ENCODE results near the gene CUL4A. TPM values are rescaled to one million over a fixed set of nuclear protein-coding genes. Genes with fewer than 3 reads are reported as not detected.

Gene CUL4A
- total and polyA plus RNA-seq, 2 experiments from 2014 or later = 67.5 to 195 TPM

DNA sequence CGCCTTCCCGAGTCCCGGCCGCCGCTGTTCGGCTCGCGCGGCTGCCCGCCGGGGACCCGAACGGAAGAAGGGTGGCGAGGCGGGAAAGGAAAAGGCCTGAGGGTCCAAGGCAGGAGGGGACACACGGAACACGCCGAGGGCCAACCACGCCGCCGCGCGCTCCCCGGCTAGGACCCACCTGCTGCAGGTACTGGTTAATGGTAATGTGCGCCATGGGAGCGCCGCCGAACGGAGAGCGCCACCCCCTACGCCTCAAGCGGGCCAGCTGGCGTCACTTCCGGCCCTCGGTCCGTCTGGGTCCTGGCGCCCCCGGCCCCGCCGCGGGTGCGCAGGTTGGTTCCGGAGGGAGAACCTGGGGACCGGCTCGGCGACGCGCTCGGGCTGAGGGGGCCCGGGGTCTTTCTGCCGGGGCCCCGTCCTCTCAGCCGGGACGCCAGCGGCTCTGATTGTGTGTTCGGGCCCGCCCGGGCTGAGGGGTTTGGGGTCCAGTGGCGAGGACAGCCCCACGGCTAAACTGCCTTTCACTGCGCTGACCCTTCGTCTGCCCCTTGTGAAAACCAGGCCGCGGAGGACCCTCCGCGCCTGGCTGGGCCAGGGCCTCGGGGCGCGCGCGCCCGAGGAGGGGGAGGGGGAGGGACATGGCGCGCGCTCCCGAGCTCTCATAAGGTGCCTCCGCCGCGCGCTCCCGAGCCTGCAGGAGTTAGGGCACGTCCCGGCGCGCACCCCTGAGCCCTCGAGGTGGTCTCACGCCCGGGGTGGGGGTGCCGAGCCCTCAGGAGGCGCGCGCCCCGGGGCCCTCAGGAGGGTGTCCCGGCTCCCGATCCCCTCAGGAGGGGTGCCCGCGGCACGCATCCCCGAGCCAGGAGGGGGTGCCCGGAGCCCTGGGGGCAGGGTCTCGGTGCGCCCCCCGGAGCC, 735 bp upstream of the CUL4A start, which contains the start of gene PCID2 (continued):
- TF ChIP-seq, protein P1, sequence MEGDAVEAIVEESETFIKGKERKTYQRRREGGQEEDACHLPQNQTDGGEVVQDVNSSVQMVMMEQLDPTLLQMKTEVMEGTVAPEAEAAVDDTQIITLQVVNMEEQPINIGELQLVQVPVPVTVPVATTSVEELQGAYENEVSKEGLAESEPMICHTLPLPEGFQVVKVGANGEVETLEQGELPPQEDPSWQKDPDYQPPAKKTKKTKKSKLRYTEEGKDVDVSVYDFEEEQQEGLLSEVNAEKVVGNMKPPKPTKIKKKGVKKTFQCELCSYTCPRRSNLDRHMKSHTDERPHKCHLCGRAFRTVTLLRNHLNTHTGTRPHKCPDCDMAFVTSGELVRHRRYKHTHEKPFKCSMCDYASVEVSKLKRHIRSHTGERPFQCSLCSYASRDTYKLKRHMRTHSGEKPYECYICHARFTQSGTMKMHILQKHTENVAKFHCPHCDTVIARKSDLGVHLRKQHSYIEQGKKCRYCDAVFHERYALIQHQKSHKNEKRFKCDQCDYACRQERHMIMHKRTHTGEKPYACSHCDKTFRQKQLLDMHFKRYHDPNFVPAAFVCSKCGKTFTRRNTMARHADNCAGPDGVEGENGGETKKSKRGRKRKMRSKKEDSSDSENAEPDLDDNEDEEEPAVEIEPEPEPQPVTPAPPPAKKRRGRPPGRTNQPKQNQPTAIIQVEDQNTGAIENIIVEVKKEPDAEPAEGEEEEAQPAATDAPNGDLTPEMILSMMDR (conservative IDR thresholded peaks at IDR 0.05; ENCODE audit: low read depth in 2 of 2) = no peak
- TF ChIP-seq, protein P2, sequence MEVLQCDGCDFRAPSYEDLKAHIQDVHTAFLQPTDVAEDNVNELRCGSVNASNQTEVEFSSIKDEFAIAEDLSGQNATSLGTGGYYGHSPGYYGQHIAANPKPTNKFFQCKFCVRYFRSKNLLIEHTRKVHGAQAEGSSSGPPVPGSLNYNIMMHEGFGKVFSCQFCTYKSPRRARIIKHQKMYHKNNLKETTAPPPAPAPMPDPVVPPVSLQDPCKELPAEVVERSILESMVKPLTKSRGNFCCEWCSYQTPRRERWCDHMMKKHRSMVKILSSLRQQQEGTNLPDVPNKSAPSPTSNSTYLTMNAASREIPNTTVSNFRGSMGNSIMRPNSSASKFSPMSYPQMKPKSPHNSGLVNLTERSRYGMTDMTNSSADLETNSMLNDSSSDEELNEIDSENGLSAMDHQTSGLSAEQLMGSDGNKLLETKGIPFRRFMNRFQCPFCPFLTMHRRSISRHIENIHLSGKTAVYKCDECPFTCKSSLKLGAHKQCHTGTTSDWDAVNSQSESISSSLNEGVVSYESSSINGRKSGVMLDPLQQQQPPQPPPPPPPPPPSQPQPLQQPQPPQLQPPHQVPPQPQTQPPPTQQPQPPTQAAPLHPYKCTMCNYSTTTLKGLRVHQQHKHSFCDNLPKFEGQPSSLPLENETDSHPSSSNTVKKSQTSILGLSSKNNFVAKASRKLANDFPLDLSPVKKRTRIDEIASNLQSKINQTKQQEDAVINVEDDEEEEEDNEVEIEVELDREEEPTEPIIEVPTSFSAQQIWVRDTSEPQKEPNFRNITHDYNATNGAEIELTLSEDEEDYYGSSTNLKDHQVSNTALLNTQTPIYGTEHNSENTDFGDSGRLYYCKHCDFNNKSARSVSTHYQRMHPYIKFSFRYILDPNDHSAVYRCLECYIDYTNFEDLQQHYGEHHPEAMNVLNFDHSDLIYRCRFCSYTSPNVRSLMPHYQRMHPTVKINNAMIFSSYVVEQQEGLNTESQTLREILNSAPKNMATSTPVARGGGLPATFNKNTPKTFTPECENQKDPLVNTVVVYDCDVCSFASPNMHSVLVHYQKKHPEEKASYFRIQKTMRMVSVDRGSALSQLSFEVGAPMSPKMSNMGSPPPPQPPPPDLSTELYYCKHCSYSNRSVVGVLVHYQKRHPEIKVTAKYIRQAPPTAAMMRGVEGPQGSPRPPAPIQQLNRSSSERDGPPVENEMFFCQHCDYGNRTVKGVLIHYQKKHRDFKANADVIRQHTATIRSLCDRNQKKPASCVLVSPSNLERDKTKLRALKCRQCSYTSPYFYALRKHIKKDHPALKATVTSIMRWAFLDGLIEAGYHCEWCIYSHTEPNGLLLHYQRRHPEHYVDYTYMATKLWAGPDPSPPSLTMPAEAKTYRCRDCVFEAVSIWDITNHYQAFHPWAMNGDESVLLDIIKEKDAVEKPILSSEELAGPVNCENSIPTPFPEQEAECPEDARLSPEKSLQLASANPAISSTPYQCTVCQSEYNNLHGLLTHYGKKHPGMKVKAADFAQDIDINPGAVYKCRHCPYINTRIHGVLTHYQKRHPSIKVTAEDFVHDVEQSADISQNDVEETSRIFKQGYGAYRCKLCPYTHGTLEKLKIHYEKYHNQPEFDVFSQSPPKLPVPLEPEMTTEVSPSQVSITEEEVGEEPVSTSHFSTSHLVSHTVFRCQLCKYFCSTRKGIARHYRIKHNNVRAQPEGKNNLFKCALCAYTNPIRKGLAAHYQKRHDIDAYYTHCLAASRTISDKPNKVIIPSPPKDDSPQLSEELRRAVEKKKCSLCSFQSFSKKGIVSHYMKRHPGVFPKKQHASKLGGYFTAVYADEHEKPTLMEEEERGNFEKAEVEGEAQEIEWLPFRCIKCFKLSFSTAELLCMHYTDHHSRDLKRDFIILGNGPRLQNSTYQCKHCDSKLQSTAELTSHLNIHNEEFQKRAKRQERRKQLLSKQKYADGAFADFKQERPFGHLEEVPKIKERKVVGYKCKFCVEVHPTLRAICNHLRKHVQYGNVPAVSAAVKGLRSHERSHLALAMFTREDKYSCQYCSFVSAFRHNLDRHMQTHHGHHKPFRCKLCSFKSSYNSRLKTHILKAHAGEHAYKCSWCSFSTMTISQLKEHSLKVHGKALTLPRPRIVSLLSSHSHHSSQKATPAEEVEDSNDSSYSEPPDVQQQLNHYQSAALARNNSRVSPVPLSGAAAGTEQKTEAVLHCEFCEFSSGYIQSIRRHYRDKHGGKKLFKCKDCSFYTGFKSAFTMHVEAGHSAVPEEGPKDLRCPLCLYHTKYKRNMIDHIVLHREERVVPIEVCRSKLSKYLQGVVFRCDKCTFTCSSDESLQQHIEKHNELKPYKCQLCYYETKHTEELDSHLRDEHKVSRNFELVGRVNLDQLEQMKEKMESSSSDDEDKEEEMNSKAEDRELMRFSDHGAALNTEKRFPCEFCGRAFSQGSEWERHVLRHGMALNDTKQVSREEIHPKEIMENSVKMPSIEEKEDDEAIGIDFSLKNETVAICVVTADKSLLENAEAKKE (CRISPR knock-in tag; IDR thresholded peaks at IDR 0.05) = no peak
- TF ChIP-seq EZH2 (IDR thresholded peaks at IDR 0.05; ENCODE audit: low read depth, unreplicated experiment) = no peak

DNA sequence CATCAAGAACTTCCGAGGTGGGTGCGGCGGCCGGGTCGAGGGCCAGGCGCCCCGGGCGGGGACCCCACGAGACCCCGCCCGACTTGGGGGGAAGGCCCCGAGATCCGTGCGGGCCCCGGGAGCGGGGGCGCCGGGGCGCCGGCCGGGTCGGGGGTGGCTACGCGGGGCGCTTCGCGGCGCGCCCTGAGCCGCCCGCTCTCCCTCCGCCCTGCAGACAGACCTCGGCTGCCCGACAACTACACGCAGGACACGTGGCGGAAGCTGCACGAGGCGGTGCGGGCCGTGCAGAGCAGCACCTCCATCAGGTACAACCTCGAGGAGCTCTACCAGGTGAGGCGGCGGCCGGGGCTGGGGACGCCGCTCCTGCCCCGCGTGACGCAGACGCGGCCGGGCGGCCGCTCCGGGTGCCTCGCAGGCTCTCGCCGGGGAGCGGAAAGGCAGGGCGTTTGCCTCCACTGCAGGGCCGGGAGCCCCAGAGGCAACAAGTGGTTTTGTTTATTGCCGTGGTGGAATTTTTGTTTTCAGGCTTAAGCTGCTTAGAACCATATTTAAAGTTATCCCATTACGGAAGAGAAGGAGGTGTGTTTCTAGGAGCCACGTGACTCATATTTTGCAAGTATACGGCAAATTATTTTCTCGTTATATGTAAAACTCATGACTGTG, 477 bp downstream of the CUL4A start:
- DNase-seq (ENCODE audit: low spot score) (peak; percentile 72), ATAC-seq (peak; percentile 14)
- peak overlapping the region; percentile 50 for H3K27ac ChIP-seq (ENCODE audit: low read depth)
- Mint-ChIP-seq H3K36me3 (ENCODE audit: low read depth) (peaks cover 53% of the 10 kb centered on the region), H3K4me1 (peaks cover 42% of the 10 kb centered on the region), H3K9me3 (no peaks in the 10 kb centered on the region), H3K27ac (no peak overlapping the region), H3K4me3 (peak overlapping the region; percentile 89), H3K27me3 (ENCODE audit: insufficient read depth, low read depth, poor library complexity) (peaks cover 4% of the 10 kb centered on the region)
- H3K4me3 ChIP-seq = peak overlapping the region; percentile 62
- no peaks in the 10 kb centered on the region; the same call in 1 of the 2 replicates for H3K9me2 ChIP-seq (ENCODE audit: insufficient read depth)
- peaks cover 53% of the 10 kb centered on the region for H4K20me1 ChIP-seq (replicated peaks; ENCODE audit: insufficient read depth)
- H3K4me2 ChIP-seq = peak overlapping the region; percentile 80
- TF ChIP-seq CREB1 (CRISPR knock-in tag; IDR thresholded peaks at IDR 0.05; ENCODE audit: low read depth) (peak; percentile 55), POLR2AphosphoS5 (IDR thresholded peaks at IDR 0.05; ENCODE audit: low read depth) (no peak)
- peaks cover 85% of the 10 kb centered on the region for H3K79me2 ChIP-seq (replicated peaks; ENCODE audit: insufficient read depth)
- no peaks in the 10 kb centered on the region for H3K36me3 ChIP-seq (ENCODE audit: insufficient read depth)
- no peaks in the 10 kb centered on the region for H3K27me3 ChIP-seq (ENCODE audit: insufficient read depth)
- 0 out of 2 replicates have a peak overlapping the region, but pooled peaks have one; percentile 29 for H2AFZ ChIP-seq
- H3F3A ChIP-seq (replicated peaks; ENCODE audit: low read depth) = 0 out of 2 replicates have a peak, but pooled peaks cover 10% of the 10 kb centered on the region
- H3K4me1 ChIP-seq (ENCODE audit: insufficient read depth) = peaks cover 36% of the 10 kb centered on the region
